GM23248 (cell line): Measurements from ENCODE around the gene ACSF2.

Experiments
- EZH2 ChIP-seq: fragments of 200-600 bp; sonication (generic); IDR thresholded peaks from 2 replicates; pipeline ENCODE4 v1.6.1; 2018; ENCODE audit warnings: antibody characterized with exemption, mild to moderate bottlenecking; ENCODE audit not compliant: insufficient read depth, poor library complexity, severe bottlenecking
- EZH2phosphoT487 ChIP-seq: fragments of 200-600 bp; sonication (generic); IDR thresholded peaks from 2 replicates; pipeline ENCODE4 v1.6.1; 2018; ENCODE audit warnings: antibody characterized with exemption, moderate library complexity, mild to moderate bottlenecking, low read depth; ENCODE audit not compliant: insufficient read depth

DNA sequence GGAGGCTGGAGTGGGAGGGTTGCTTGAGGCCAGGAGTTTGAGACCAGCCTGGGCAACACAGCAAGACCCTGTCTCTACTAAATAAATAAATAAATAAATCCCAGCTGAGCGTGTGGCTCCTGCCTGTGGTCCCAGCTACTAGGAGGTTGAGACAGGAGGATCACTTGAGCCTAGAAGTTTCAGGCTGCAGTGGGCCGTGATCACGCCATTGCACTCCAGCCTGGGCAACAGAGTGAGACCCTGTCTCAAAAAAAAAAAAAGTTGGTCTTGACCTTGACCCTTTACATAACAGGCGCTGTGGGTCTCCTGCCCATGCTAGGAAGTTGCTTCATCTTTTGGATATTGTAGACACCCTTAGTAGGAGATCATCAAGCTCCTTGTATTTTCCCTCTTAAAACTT lies 11.4 kb downstream of the ACSF2 start:
- TF ChIP-seq EZH2 (no peak), EZH2phosphoT487 (no peak)
